SK-N-SH (cell line): Measurements from ENCODE around the gene TRIM67. TPM values are rescaled to one million over a fixed set of nuclear protein-coding genes. Genes with fewer than 3 reads are reported as not detected.

Source experiments
- CTCF ChIA-PET: fragments of 300-600, 350-600 bp; formaldehyde crosslinking; extraction: SDS; loops from one replicate; lab custom pipeline; 2021; lab: Yijun Ruan, JAX
- POLR2A ChIA-PET: fragments of 350-600 bp; sonication (Branson Sonifier 250); formaldehyde crosslinking; extraction: SDS; loops from one replicate; lab custom pipeline; 2020; ENCODE audit warnings: antibody characterized with exemption, inconsistent platforms; lab: Yijun Ruan, JAX
- DNase-seq: peaks from one replicate; pipeline ENCODE4 v3.0.0; 2012
- H2AFZ ChIP-seq: fragments of 200-600 bp; sonication (generic); 2 replicates; pipeline ENCODE4 v1.8.1; 2016; ENCODE audit warnings: antibody characterized with exemption, mild to moderate bottlenecking, low read depth
- H3F3A ChIP-seq: fragments of 200-600 bp; sonication (generic); replicated peaks from 2 replicates; pipeline ENCODE3; 2016; ENCODE audit warnings: antibody characterized with exemption, mild to moderate bottlenecking; ENCODE audit not compliant: insufficient read depth
- H3K27ac ChIP-seq, 2 experiments: fragments of 200-500 bp in 1 of 2; fragments of 200-600 bp in 1 of 2; sonication (Bioruptor generic) in 1 of 2; sonication (generic), shearing (Covaris generic) in 1 of 2; 2 replicates each; pipeline versions ENCODE4 v1.5.1 to v1.6.1; 2014 to 2016; ENCODE audit warnings: low read depth in 2 of 2, inconsistent platforms in 1 of 2, low read length in 1 of 2, mild to moderate bottlenecking in 1 of 2, mixed read lengths in 1 of 2
- H3K27me3 ChIP-seq: fragments of 200-600 bp; sonication (generic), shearing (Covaris generic); 2 replicates; pipeline ENCODE4 v1.6.1; 2016; ENCODE audit warnings: mixed run types; ENCODE audit not compliant: insufficient read depth
- H3K36me3 ChIP-seq, 2 experiments: fragments of 200-500 bp in 1 of 2; fragments of 200-600 bp in 1 of 2; sonication (Bioruptor generic) in 1 of 2; sonication (generic) in 1 of 2; replicated peaks in 1 of 2; 2 replicates each; pipeline versions ENCODE3 to v1.5.1; 2014 to 2016; ENCODE audit warnings: low read length in 1 of 2, mild to moderate bottlenecking in 1 of 2; ENCODE audit not compliant: insufficient read depth in 2 of 2, control insufficient read depth in 1 of 2
- H3K4me1 ChIP-seq, 2 experiments: fragments of 200-500 bp in 1 of 2; fragments of 200-600 bp in 1 of 2; sonication (Bioruptor generic) in 1 of 2; sonication (generic), shearing (Covaris generic) in 1 of 2; 2 replicates each; pipeline versions ENCODE4 v1.5.1 to v1.6.1; 2014 to 2016; ENCODE audit warnings: low read depth in 1 of 2, low read length in 1 of 2, mixed run types in 1 of 2; ENCODE audit not compliant: insufficient read depth in 2 of 2, control insufficient read depth in 1 of 2
- H3K4me2 ChIP-seq: fragments of 200-600 bp; sonication (generic), shearing (Covaris generic); 2 replicates; pipeline ENCODE4 v1.6.1; 2017; ENCODE audit warnings: mixed run types
- H3K4me3 ChIP-seq, 2 experiments: fragments of 200-500 bp in 1 of 2; fragments of 200-600 bp in 1 of 2; sonication (Bioruptor generic) in 1 of 2; sonication (generic), shearing (Covaris generic) in 1 of 2; 2 replicates each; pipeline versions ENCODE4 v1.5.1 to v1.8.1; 2014 to 2016; ENCODE audit warnings: low read depth in 2 of 2, inconsistent platforms in 1 of 2, low read length in 1 of 2, mild to moderate bottlenecking in 1 of 2, mixed read lengths in 1 of 2, moderate library complexity in 1 of 2
- H3K79me2 ChIP-seq: fragments of 200-600 bp; sonication (generic); 2 replicates; pipeline ENCODE4 v1.8.1; 2017; ENCODE audit warnings: mild to moderate bottlenecking; ENCODE audit not compliant: insufficient read depth
- H3K9ac ChIP-seq: fragments of 200-600 bp; sonication (generic); 2 replicates; pipeline ENCODE4 v1.6.1; 2017; ENCODE audit warnings: mixed run types
- H3K9me2 ChIP-seq: fragments of 200-600 bp; sonication (generic); 2 replicates; pipeline ENCODE4 v1.6.1; 2017; ENCODE audit warnings: mixed run types
- H3K9me3 ChIP-seq: fragments of 200-600 bp; sonication (generic); 2 replicates; pipeline ENCODE4 v1.6.1; 2017; ENCODE audit warnings: mixed run types, mild to moderate bottlenecking, moderate library complexity
- H4K20me1 ChIP-seq: fragments of 200-600 bp; sonication (generic); 2 replicates; pipeline ENCODE4 v1.6.1; 2017; ENCODE audit warnings: mild to moderate bottlenecking, mixed run types; ENCODE audit not compliant: insufficient read depth
- CHD2 ChIP-seq: fragments of 150-350 bp; IDR thresholded peaks from 2 replicates; pipeline ENCODE4 v1.6.1; 2018; ENCODE audit warnings: low read length; ENCODE audit not compliant: partially characterized antibody
- CTCF ChIP-seq: fragments of 200-600 bp; sonication (generic); IDR thresholded peaks from 2 replicates; pipeline ENCODE4 v1.6.1; 2017; ENCODE audit warnings: antibody characterized with exemption, mild to moderate bottlenecking, moderate library complexity
- EZH2phosphoT487 ChIP-seq: fragments of 200-600 bp; sonication (generic); IDR thresholded peaks from 2 replicates; pipeline ENCODE4 v1.6.1; 2017; ENCODE audit warnings: low read depth, mixed run types, mild to moderate bottlenecking, antibody characterized with exemption, moderate library complexity, borderline replicate concordance
- FOSL2 ChIP-seq: IDR thresholded peaks from 2 replicates; pipeline ENCODE4 v1.4.0; 2012; ENCODE audit warnings: low read depth, mild to moderate bottlenecking, moderate library complexity, borderline replicate concordance
- FOXM1 ChIP-seq: IDR thresholded peaks from 2 replicates; pipeline ENCODE4 v1.4.0; 2012; ENCODE audit warnings: low read depth, mild to moderate bottlenecking
- GABPA ChIP-seq: IDR thresholded peaks from 2 replicates; pipeline ENCODE4 v1.4.0; 2012; ENCODE audit warnings: low read depth, mild to moderate bottlenecking
- JUND ChIP-seq: IDR thresholded peaks from 2 replicates; pipeline ENCODE4 v1.4.0; 2012
- MAX ChIP-seq: IDR thresholded peaks from 2 replicates; pipeline ENCODE4 v1.4.0; 2012; ENCODE audit warnings: low read depth
- MXI1 ChIP-seq: IDR thresholded peaks from 2 replicates; pipeline ENCODE4 v1.6.1; 2012; ENCODE audit warnings: mild to moderate bottlenecking, low read depth, low read length, improper control_type of control experiment
- NFIC ChIP-seq: IDR thresholded peaks from 2 replicates; pipeline ENCODE4 v1.4.0; 2012; ENCODE audit warnings: borderline replicate concordance
- NRF1 ChIP-seq: IDR thresholded peaks from 2 replicates; pipeline ENCODE4 v1.6.1; 2012; ENCODE audit warnings: low read depth, mild to moderate bottlenecking, low read length
- RCOR1 ChIP-seq: fragments of 150-350 bp; IDR thresholded peaks from 2 replicates; pipeline ENCODE4 v1.6.1; 2017; ENCODE audit warnings: antibody characterized with exemption, low read length
- RFX5 ChIP-seq: IDR thresholded peaks from 2 replicates; pipeline ENCODE4 v1.6.1; 2012; ENCODE audit warnings: mild to moderate bottlenecking, improper control_type of control experiment, low read length
- RXRA ChIP-seq: IDR thresholded peaks from 2 replicates; pipeline ENCODE4 v1.4.0; 2012; ENCODE audit warnings: low read depth, mild to moderate bottlenecking, borderline replicate concordance
- SMC3 ChIP-seq: IDR thresholded peaks from 2 replicates; pipeline ENCODE4 v1.6.1; 2012; ENCODE audit warnings: low read depth, low read length, improper control_type of control experiment
- TAF1 ChIP-seq: IDR thresholded peaks from 2 replicates; pipeline ENCODE4 v1.6.1; 2012; ENCODE audit warnings: low read depth, mild to moderate bottlenecking, low read length, moderate library complexity, borderline replicate concordance
- TEAD4 ChIP-seq: IDR thresholded peaks from 2 replicates; pipeline ENCODE4 v1.4.0; 2012; ENCODE audit warnings: mild to moderate bottlenecking, borderline replicate concordance; ENCODE audit not compliant: insufficient read depth
- USF1 ChIP-seq: IDR thresholded peaks from 2 replicates; pipeline ENCODE4 v1.4.0; 2012; ENCODE audit warnings: low read depth, borderline replicate concordance
- YY1 ChIP-seq: IDR thresholded peaks from 2 replicates; pipeline ENCODE4 v1.4.0; 2012; ENCODE audit warnings: low read depth, mild to moderate bottlenecking
- WGBS: methylation state at CpG from one replicate; pipeline ENCODE4 v1.1.6; 2017; ENCODE audit warnings: low lambda C conversion rate; 5-methylcytosine and 5-hydroxymethylcytosine counted together
- polyA plus RNA-seq, 3 experiments: library from polyadenylated mRNA; depleted of rRNA; stranded (reverse); fragments of >200 nt; gene quantifications; 2 replicates each; pipeline ENCODE4 v1.2.3, GENCODE V29; 2012

TRIM67 gene
- polyA plus RNA-seq, 1 of the 3 experiments (the other 2 are of a cell fraction) = not detected

GRCh38 chr1:231264642-231265041 is 102.8 kb downstream of the TRIM67 start:
- ChIA-PET POLR2A (interaction anchor here (0.7 kb wide), 1 partner anchor 156 kb away, joined by 3 read pairs; no protein-coding TSS in a partner anchor), CTCF (no interaction called here)
- Histone ChIP-seq H3K9ac (no peak overlapping the region), H3K9me2 (no peaks in the 10 kb centered on the region), H3K27ac (no peak overlapping the region), H3F3A (no peaks in the 10 kb centered on the region), H3K4me2 (no peak overlapping the region), H3K27me3 (no peaks in the 10 kb centered on the region), H3K9me3 (no peaks in the 10 kb centered on the region), H2AFZ (no peak overlapping the region), H3K4me3 (no peak overlapping the region), H3K4me1 (no peaks in the 10 kb centered on the region), H3K36me3 (peaks cover 54 to 83% of the 10 kb centered on the region in 2 experiments), H3K79me2 (no peaks in the 10 kb centered on the region), H4K20me1 (no peaks in the 10 kb centered on the region)
- DNase-seq = no peak
- WGBS = 92% methylated on average over 1 of the region's 1 CpG
- TF ChIP-seq RXRA = no peak
- TF ChIP-seq JUND = no peak
- TF ChIP-seq RFX5 = no peak
- TF ChIP-seq USF1 = no peak
- no peak for TF ChIP-seq FOSL2
- TF ChIP-seq MXI1 = no peak
- TF ChIP-seq CTCF = no peak
- TF ChIP-seq FOXM1 = no peak
- TF ChIP-seq EZH2phosphoT487 = no peak
- no peak for TF ChIP-seq SMC3
- no peak for TF ChIP-seq MAX
- TF ChIP-seq TAF1 = no peak
- no peak for TF ChIP-seq NRF1
- TF ChIP-seq CHD2 = no peak
- TF ChIP-seq RCOR1 = no peak
- TF ChIP-seq GABPA = no peak
- TF ChIP-seq NFIC = no peak
- TF ChIP-seq YY1 = no peak
- no peak for TF ChIP-seq TEAD4
